PC-9 (cell line): ENCODE results near the gene OSBPL3.

Experiments used
- EZH2 ChIP-seq: fragments of 200-600 bp; sonication (generic); IDR thresholded peaks from 2 replicates; pipeline ENCODE4 v1.8.0; 2017; ENCODE audit warnings: antibody characterized with exemption, low read depth
- TF ChIP-seq, protein P1 (sequence below): fragments of 200-600 bp; sonication (generic); conservative IDR thresholded peaks from 2 replicates; pipeline ENCODE4 v1.6.1; 2017; ENCODE audit warnings: mixed run types, antibody characterized with exemption, mild to moderate bottlenecking, moderate library complexity

GRCh38 chr7:24869572-24869971 lies 110.4 kb downstream of the OSBPL3 start:
- TF ChIP-seq, protein P1, sequence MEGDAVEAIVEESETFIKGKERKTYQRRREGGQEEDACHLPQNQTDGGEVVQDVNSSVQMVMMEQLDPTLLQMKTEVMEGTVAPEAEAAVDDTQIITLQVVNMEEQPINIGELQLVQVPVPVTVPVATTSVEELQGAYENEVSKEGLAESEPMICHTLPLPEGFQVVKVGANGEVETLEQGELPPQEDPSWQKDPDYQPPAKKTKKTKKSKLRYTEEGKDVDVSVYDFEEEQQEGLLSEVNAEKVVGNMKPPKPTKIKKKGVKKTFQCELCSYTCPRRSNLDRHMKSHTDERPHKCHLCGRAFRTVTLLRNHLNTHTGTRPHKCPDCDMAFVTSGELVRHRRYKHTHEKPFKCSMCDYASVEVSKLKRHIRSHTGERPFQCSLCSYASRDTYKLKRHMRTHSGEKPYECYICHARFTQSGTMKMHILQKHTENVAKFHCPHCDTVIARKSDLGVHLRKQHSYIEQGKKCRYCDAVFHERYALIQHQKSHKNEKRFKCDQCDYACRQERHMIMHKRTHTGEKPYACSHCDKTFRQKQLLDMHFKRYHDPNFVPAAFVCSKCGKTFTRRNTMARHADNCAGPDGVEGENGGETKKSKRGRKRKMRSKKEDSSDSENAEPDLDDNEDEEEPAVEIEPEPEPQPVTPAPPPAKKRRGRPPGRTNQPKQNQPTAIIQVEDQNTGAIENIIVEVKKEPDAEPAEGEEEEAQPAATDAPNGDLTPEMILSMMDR: no peak
- no peak for TF ChIP-seq EZH2
